CD4-positive, alpha-beta T cell (primary cell): ENCODE data around the gene UBAC2. TPM values are rescaled to one million over a fixed set of nuclear protein-coding genes. Genes with fewer than 3 reads are reported as not detected.

Source experiments
- ATAC-seq: fragments of 200-7000 bp; cut with Tn5 transposase; one replicate; pipeline ENCODE4 v1.10.0; 2022; ENCODE audit warnings: mild to moderate bottlenecking; ENCODE audit not compliant: poor library complexity
- CTCF ChIA-PET: fragments of 350-600 bp; sonication (Branson Sonifier 250); formaldehyde crosslinking; loops from one replicate; lab custom pipeline; 2021; ENCODE audit warnings: antibody characterized with exemption, inconsistent platforms; lab: Charles Lee
- POLR2A ChIA-PET: fragments of 350-600 bp; sonication (Branson Sonifier 250); formaldehyde crosslinking; loops from one replicate; lab custom pipeline; 2021; ENCODE audit warnings: antibody characterized with exemption, inconsistent platforms; lab: Charles Lee
- DNase-seq, 14 experiments: peaks; one replicate each; pipeline ENCODE4 v3.0.0-alpha.2; 2013 to 2020; ENCODE audit warnings: mixed read lengths in 2 of 14
- H3K27ac ChIP-seq, 2 donors: one replicate each; pipeline versions ENCODE4 v1.5.1 to v1.7.0; 2013; ENCODE audit warnings: low read length in 2 of 2, low read depth in 1 of 2, mild to moderate bottlenecking in 1 of 2
- H3K27me3 ChIP-seq, 2 experiments: 1 replicate in 1 of 2; 2 replicates in 1 of 2; pipeline versions ENCODE4 v1.6.1 to v1.7.0; 2013; ENCODE audit warnings: low read length in 2 of 2, control low read depth in 1 of 2, mild to moderate bottlenecking in 1 of 2, moderate library complexity in 1 of 2; ENCODE audit not compliant: insufficient read depth in 2 of 2, control insufficient read depth in 1 of 2
- H3K36me3 ChIP-seq: one replicate; pipeline ENCODE4 v1.6.1; 2013; ENCODE audit warnings: low read length, control low read depth; ENCODE audit not compliant: insufficient read depth
- H3K4me1 ChIP-seq: one replicate; pipeline ENCODE4 v1.6.1; 2013; ENCODE audit warnings: low read length, control low read depth; ENCODE audit not compliant: insufficient read depth
- H3K4me3 ChIP-seq: one replicate; pipeline ENCODE4 v1.5.1; 2013; ENCODE audit warnings: mild to moderate bottlenecking, low read length, moderate library complexity
- H3K9me3 ChIP-seq, 2 experiments: 1 replicate in 1 of 2; 2 replicates in 1 of 2; pipeline versions ENCODE4 v1.6.1 to v1.7.0; 2013; ENCODE audit warnings: low read length in 2 of 2, mild to moderate bottlenecking in 2 of 2, control low read depth in 1 of 2, moderate library complexity in 1 of 2; ENCODE audit not compliant: control insufficient read depth in 1 of 2, insufficient read depth in 1 of 2
- H3K27ac Mint-ChIP-seq: one replicate; pipeline ENCODE4 v1.8.0; 2020; ENCODE audit warnings: mixed read lengths
- H3K27me3 Mint-ChIP-seq: one replicate; pipeline ENCODE4 v1.8.0; 2021; ENCODE audit warnings: mixed read lengths
- H3K36me3 Mint-ChIP-seq: one replicate; pipeline ENCODE4 v1.8.0; 2021; ENCODE audit warnings: low read depth, mixed read lengths
- H3K4me1 Mint-ChIP-seq: one replicate; pipeline ENCODE4 v1.8.0; 2021; ENCODE audit warnings: low read depth, mixed read lengths
- H3K4me3 Mint-ChIP-seq: one replicate; pipeline ENCODE4 v1.8.0; 2020; ENCODE audit warnings: mild to moderate bottlenecking, mixed read lengths
- H3K9me3 Mint-ChIP-seq: one replicate; pipeline ENCODE4 v1.8.0; 2020; ENCODE audit warnings: mixed read lengths
- CTCF ChIP-seq: fragments of 200-600 bp; IDR thresholded peaks from one replicate; pipeline ENCODE4 v1.8.0; 2022; ENCODE audit warnings: antibody characterized with exemption, mild to moderate bottlenecking
- intact Hi-C, 2 experiments: fragments of 100-400 bp; cut with DNase I in 1 of 2; cut with micrococcal nuclease in 1 of 2; formaldehyde crosslinking; loops; one replicate each; pipeline versions ENCODE4 v1.15.1 to v1.9.0; 2023 to 2025; cut with DNase I, micrococcal nuclease
- total RNA-seq, 174 experiments: library from RNA in 2 of 174; stranded (reverse) in 2 of 174; gene quantifications; one replicate each; pipeline ENCODE4 v1.2.3 and lab custom pipeline; 2021 to 2026

Gene UBAC2
- total RNA-seq, 2 experiments from 2014 or later, result 59.8 to 67.4 TPM

- Histone ChIP-seq H3K4me3 (no peak overlapping the region), H3K36me3 (peaks cover 20% of the 10 kb centered on the region), H3K27ac (no peak overlapping the region), H3K4me1 (peaks cover 41% of the 10 kb centered on the region), H3K9me3 (no peaks in the 10 kb centered on the region), H3K27me3 (no peaks in the 10 kb centered on the region)
- DNase-seq (peak in 1 of 14 experiments; percentile 2), ATAC-seq (no peak)
- H3K36me3 Mint-ChIP-seq, result peaks cover 10% of the 10 kb centered on the region
- no peak for TF ChIP-seq CTCF
- H3K27ac Mint-ChIP-seq, result peak overlapping the region; percentile 65
- no peak overlapping the region for H3K4me3 Mint-ChIP-seq
- H3K9me3 Mint-ChIP-seq, result no peaks in the 10 kb centered on the region
- CTCF ChIA-PET, result interaction anchor here (0.6 to 5.9 kb wide), 3 partner anchors 46 to 119 kb away, joined by 3 to 77 read pairs (median 34); no protein-coding TSS in a partner anchor
- H3K27me3 Mint-ChIP-seq, result no peaks in the 10 kb centered on the region
- POLR2A ChIA-PET, result interaction anchor here (0.8 to 2.2 kb wide), 4 partner anchors 29 to 83 kb away, joined by 3 to 8 read pairs (median 4); partner anchors contain the start of gene GPR183
- intact Hi-C loops, result loop anchor here (2.0 to 10.0 kb wide), 5 partner anchors 33 to 212 kb away; partner anchors contain the start of gene TM9SF2 (in 1 of the 2)
- H3K4me1 Mint-ChIP-seq, result peaks cover 36% of the 10 kb centered on the region
Measured at GRCh38 chr13:99389520-99390304, 189.1 kb downstream of the UBAC2 start.

- Histone ChIP-seq H3K4me1 (peaks cover 32% of the 10 kb centered on the region), H3K4me3 (no peak overlapping the region), H3K9me3 (no peaks in the 10 kb centered on the region), H3K27ac (no peak overlapping the region), H3K36me3 (peaks cover 15% of the 10 kb centered on the region), H3K27me3 (no peaks in the 10 kb centered on the region)
- ATAC-seq (no peak), DNase-seq (no peak)
- no peak for TF ChIP-seq CTCF
- intact Hi-C loops, result loop anchor here in 1 of 2 experiments (5.0 kb wide), 1 partner anchor 122 kb away; no protein-coding TSS in a partner anchor
- Mint-ChIP-seq H3K4me3 (no peak overlapping the region), H3K4me1 (peaks cover 34% of the 10 kb centered on the region), H3K27me3 (no peaks in the 10 kb centered on the region), H3K9me3 (no peaks in the 10 kb centered on the region), H3K27ac (no peak overlapping the region), H3K36me3 (peaks cover 10% of the 10 kb centered on the region)
- ChIA-PET POLR2A (interaction anchor here (0.7 to 0.8 kb wide), 2 partner anchors 10 to 84 kb away, joined by 3 read pairs; partner anchors contain the start of gene GPR183), CTCF (interaction anchor here (5.9 kb wide), 1 partner anchor 45 kb away, joined by 77 read pairs; no protein-coding TSS in a partner anchor)
Measured at GRCh38 chr13:99390601-99391000, 189.9 kb downstream of the UBAC2 start.

- TF ChIP-seq CTCF, result no peak
- Mint-ChIP-seq H3K27me3 (no peaks in the 10 kb centered on the region), H3K9me3 (no peaks in the 10 kb centered on the region), H3K36me3 (peaks cover 7% of the 10 kb centered on the region), H3K27ac (peak overlapping the region; percentile 39), H3K4me1 (peaks cover 25% of the 10 kb centered on the region), H3K4me3 (no peak overlapping the region)
- CTCF ChIA-PET, result interaction anchor here (1.5 kb wide), 1 partner anchor 45 kb away, joined by 4 read pairs; no protein-coding TSS in a partner anchor
- H3K4me3 ChIP-seq, result no peak overlapping the region
- no peak for ATAC-seq
- H3K9me3 ChIP-seq, result no peaks in the 10 kb centered on the region
- peaks cover 22% of the 10 kb centered on the region for H3K4me1 ChIP-seq
- no peak overlapping the region for H3K27ac ChIP-seq
- POLR2A ChIA-PET, result interaction anchor here (0.5 to 1.4 kb wide), 7 partner anchors 11 to 78 kb away, joined by 3 to 5 read pairs (median 3); no protein-coding TSS in a partner anchor
- H3K36me3 ChIP-seq, result peaks cover 3% of the 10 kb centered on the region
- H3K27me3 ChIP-seq, result no peaks in the 10 kb centered on the region
- DNase-seq, result no peak
- intact Hi-C loops, result loop anchor here in 1 of 2 experiments (5.0 kb wide), 1 partner anchor 120 kb away; no protein-coding TSS in a partner anchor
Measured at GRCh38 chr13:99391781-99392469, 191.3 kb downstream of the UBAC2 start.
